Neural progenitor cell (in vitro differentiated cells): ENCODE measurements around the gene CAMKMT. TPM values are rescaled to one million over a fixed set of nuclear protein-coding genes. Genes with fewer than 3 reads are reported as not detected.

Experiments used
- DNase-seq: peaks from one replicate; pipeline ENCODE4 v3.0.0-alpha.2; 2016; ENCODE audit warnings: low spot score
- H2AFZ ChIP-seq: fragments of 200-600 bp; sonication (generic); replicated peaks from 2 replicates; pipeline ENCODE4 v1.6.1; 2016; ENCODE audit warnings: antibody characterized with exemption
- H3F3A ChIP-seq: fragments of 200-600 bp; sonication (generic); 2 replicates; pipeline ENCODE4 v1.6.1; 2016; ENCODE audit warnings: antibody characterized with exemption, low read depth
- H3K27ac ChIP-seq: fragments of 200-600 bp; sonication (generic); 2 replicates; pipeline ENCODE4 v1.5.1; 2016; ENCODE audit warnings: mild to moderate bottlenecking
- H3K27me3 ChIP-seq: fragments of 200-600 bp; sonication (generic); 2 replicates; pipeline ENCODE4 v1.6.1; 2016; ENCODE audit warnings: mild to moderate bottlenecking, moderate library complexity
- H3K36me3 ChIP-seq: fragments of 200-600 bp; sonication (generic); 2 replicates; pipeline ENCODE4 v1.5.1; 2016
- H3K4me1 ChIP-seq: fragments of 200-600 bp; sonication (generic); 2 replicates; pipeline ENCODE4 v1.6.1; 2016; ENCODE audit warnings: mixed run types
- H3K4me2 ChIP-seq: fragments of 200-600 bp; sonication (generic); 2 replicates; pipeline ENCODE4 v1.6.1; 2016
- H3K4me3 ChIP-seq: fragments of 200-600 bp; sonication (generic); 2 replicates; pipeline ENCODE4 v1.5.1; 2016
- H3K79me2 ChIP-seq: fragments of 200-600 bp; sonication (generic); 2 replicates; pipeline ENCODE4 v1.6.1; 2016; ENCODE audit warnings: low read depth
- H3K9ac ChIP-seq: fragments of 200-600 bp; sonication (generic); 2 replicates; pipeline ENCODE4 v1.6.1; 2016
- H3K9me3 ChIP-seq: fragments of 200-600 bp; sonication (generic); 2 replicates; pipeline ENCODE4 v1.5.1; 2016; ENCODE audit warnings: low read depth
- H4K20me1 ChIP-seq: fragments of 200-600 bp; sonication (generic); 2 replicates; pipeline ENCODE4 v1.6.1; 2016; ENCODE audit warnings: low read depth
- H3K27ac Mint-ChIP-seq: 3 replicates; pipeline ENCODE4 v1.8.0; 2021; ENCODE audit warnings: mixed read lengths
- H3K27me3 Mint-ChIP-seq: 2 replicates; pipeline ENCODE4 v1.8.0; 2022; ENCODE audit warnings: low read depth, mild to moderate bottlenecking, inconsistent platforms, moderate library complexity, mixed read lengths; ENCODE audit not compliant: insufficient read depth
- H3K36me3 Mint-ChIP-seq: 3 replicates; pipeline ENCODE4 v1.8.0; 2021; ENCODE audit warnings: mixed read lengths
- H3K4me1 Mint-ChIP-seq: 3 replicates; pipeline ENCODE4 v1.8.0; 2021; ENCODE audit warnings: mixed read lengths
- H3K4me3 Mint-ChIP-seq: 3 replicates; pipeline ENCODE4 v1.8.0; 2021; ENCODE audit warnings: mild to moderate bottlenecking, moderate library complexity, mixed read lengths
- H3K9me3 Mint-ChIP-seq: 3 replicates; pipeline ENCODE4 v1.8.0; 2020; ENCODE audit warnings: mixed read lengths
- CTCF ChIP-seq: fragments of 200-600 bp; sonication (generic); IDR thresholded peaks from 2 replicates; pipeline ENCODE4 v1.5.1; 2017; ENCODE audit warnings: antibody characterized with exemption, mild to moderate bottlenecking
- EZH2 ChIP-seq: fragments of 200-600 bp; sonication (generic); IDR thresholded peaks from 2 replicates; pipeline ENCODE4 v1.6.1; 2017; ENCODE audit warnings: antibody characterized with exemption, mild to moderate bottlenecking, moderate library complexity
- EZH2phosphoT487 ChIP-seq: fragments of 200-600 bp; sonication (generic); IDR thresholded peaks from 2 replicates; pipeline ENCODE4 v1.6.1; 2017; ENCODE audit warnings: antibody characterized with exemption
- total RNA-seq: library from RNA; depleted of rRNA; stranded (reverse); fragments of >200 nt; gene quantifications from 2 replicates; pipeline ENCODE4 v1.2.3, GENCODE V29; 2015; ENCODE audit warnings: low replicate concordance

Gene CAMKMT
- total RNA-seq, 1 donor from 2014 or later: 28.5 TPM

GRCh38 chr2:44668336-44668735 lies 306.6 kb downstream of the CAMKMT start:
- Histone ChIP-seq H3K36me3 (no peaks in the 10 kb centered on the region), H3K4me3 (no peak overlapping the region), H2AFZ (no peak overlapping the region), H3K9ac (no peak overlapping the region), H4K20me1 (no peaks in the 10 kb centered on the region), H3K4me2 (no peak overlapping the region), H3K27me3 (no peaks in the 10 kb centered on the region), H3K4me1 (peaks cover 28% of the 10 kb centered on the region), H3K9me3 (no peaks in the 10 kb centered on the region), H3F3A (peaks cover 30% of the 10 kb centered on the region), H3K27ac (no peak overlapping the region), H3K79me2 (no peaks in the 10 kb centered on the region)
- Mint-ChIP-seq H3K36me3 (no peaks in the 10 kb centered on the region), H3K4me1 (no peaks in the 10 kb centered on the region), H3K27ac (no peak overlapping the region), H3K4me3 (no peak overlapping the region), H3K27me3 (peaks cover 2% of the 10 kb centered on the region), H3K9me3 (no peaks in the 10 kb centered on the region)
- peak; percentile 30 for DNase-seq
- TF ChIP-seq EZH2phosphoT487: no peak
- TF ChIP-seq CTCF: peak; percentile 57

GRCh38 chr2:44671276-44671675 lies 309.5 kb downstream of the CAMKMT start:
- H3K27me3 Mint-ChIP-seq: peaks cover 2% of the 10 kb centered on the region
- Histone ChIP-seq H3K9ac (no peak overlapping the region), H3K4me2 (no peak overlapping the region), H4K20me1 (no peaks in the 10 kb centered on the region), H3K4me3 (no peak overlapping the region), H3K36me3 (no peaks in the 10 kb centered on the region), H3K9me3 (no peaks in the 10 kb centered on the region), H3K27ac (peak overlapping the region; percentile 68), H3F3A (peaks cover 53% of the 10 kb centered on the region), H3K27me3 (no peaks in the 10 kb centered on the region), H2AFZ (no peak overlapping the region), H3K4me1 (peaks cover 46% of the 10 kb centered on the region), H3K79me2 (no peaks in the 10 kb centered on the region)
- TF ChIP-seq EZH2phosphoT487: no peak
- TF ChIP-seq CTCF: no peak
- no peak for TF ChIP-seq EZH2
- no peaks in the 10 kb centered on the region for H3K4me1 Mint-ChIP-seq
- DNase-seq: no peak
- no peaks in the 10 kb centered on the region for H3K36me3 Mint-ChIP-seq
- H3K27ac Mint-ChIP-seq: no peak overlapping the region
- no peaks in the 10 kb centered on the region for H3K9me3 Mint-ChIP-seq
- no peak overlapping the region for H3K4me3 Mint-ChIP-seq

- H2AFZ ChIP-seq: no peak overlapping the region
- H3K79me2 ChIP-seq: no peaks in the 10 kb centered on the region
- Mint-ChIP-seq H3K36me3 (no peaks in the 10 kb centered on the region), H3K4me1 (no peaks in the 10 kb centered on the region), H3K9me3 (no peaks in the 10 kb centered on the region), H3K27ac (no peak overlapping the region), H3K4me3 (no peak overlapping the region), H3K27me3 (peaks cover 2% of the 10 kb centered on the region)
- H3K9me3 ChIP-seq: no peaks in the 10 kb centered on the region
- H3K9ac ChIP-seq: no peak overlapping the region
- H3K4me3 ChIP-seq: no peak overlapping the region
- no peaks in the 10 kb centered on the region for H3K27me3 ChIP-seq
- H3F3A ChIP-seq: peaks cover 53% of the 10 kb centered on the region
- peak; percentile 32 for DNase-seq
- no peaks in the 10 kb centered on the region for H4K20me1 ChIP-seq
- H3K4me2 ChIP-seq: peak overlapping the region; percentile 55
- H3K36me3 ChIP-seq: no peaks in the 10 kb centered on the region
- peaks cover 48% of the 10 kb centered on the region for H3K4me1 ChIP-seq
- TF ChIP-seq CTCF: no peak
- TF ChIP-seq EZH2: no peak
- TF ChIP-seq EZH2phosphoT487: no peak
- peak overlapping the region; percentile 68 for H3K27ac ChIP-seq
These were observed 310.2 kb downstream of the CAMKMT start for GRCh38 chr2:44671916-44672315.
